IPS-20b (cell line): ENCODE results near the gene BOLA1.

Experiments used
- H3K27ac ChIP-seq: one replicate; pipeline ENCODE4 v1.5.1; 2013; ENCODE audit warnings: low read length
- H3K27me3 ChIP-seq: 2 replicates; pipeline ENCODE4 v1.6.1; 2013; ENCODE audit warnings: mild to moderate bottlenecking, low read length, inconsistent platforms; ENCODE audit not compliant: insufficient read depth
- H3K36me3 ChIP-seq: 2 replicates; pipeline ENCODE4 v1.6.1; 2013; ENCODE audit warnings: low read depth, mild to moderate bottlenecking, inconsistent platforms, low read length, moderate library complexity; ENCODE audit not compliant: insufficient read depth
- H3K4me1 ChIP-seq: 2 replicates; pipeline ENCODE4 v1.6.1; 2013; ENCODE audit warnings: mild to moderate bottlenecking, control low read depth, inconsistent platforms, low read length, moderate library complexity; ENCODE audit not compliant: insufficient read depth
- H3K4me3 ChIP-seq: 2 replicates; pipeline ENCODE4 v1.5.1; 2013; ENCODE audit warnings: mild to moderate bottlenecking, low read length, inconsistent platforms
- H3K9ac ChIP-seq: 2 replicates; pipeline ENCODE4 v1.6.1; 2013; ENCODE audit warnings: low read depth, mild to moderate bottlenecking, inconsistent platforms, low read length, moderate library complexity
- H3K9me3 ChIP-seq: 2 replicates; pipeline ENCODE4 v1.6.1; 2013; ENCODE audit warnings: mild to moderate bottlenecking, low read depth, low read length, inconsistent platforms; ENCODE audit not compliant: insufficient read depth

BOLA1 gene

DNA sequence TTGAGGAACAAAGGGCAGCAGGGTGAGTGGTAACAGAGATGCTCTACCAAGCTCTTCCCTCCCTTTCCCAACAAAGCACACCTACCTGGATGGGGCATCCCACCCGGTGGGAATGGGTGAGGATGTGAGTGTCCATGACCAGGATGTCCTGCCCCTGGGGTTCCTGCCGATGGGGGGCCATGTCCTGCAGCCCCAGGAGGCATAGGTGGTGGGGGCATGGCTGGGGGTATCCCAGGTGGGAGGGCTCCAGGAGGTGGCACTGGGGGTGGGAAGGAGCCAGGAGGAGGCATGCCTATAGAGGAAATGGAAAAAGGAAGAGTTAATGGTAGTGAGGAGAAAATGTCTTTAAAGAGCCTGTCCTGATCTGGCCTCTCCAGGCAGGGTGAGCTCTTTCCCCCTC, 26.4 kb downstream of the BOLA1 start:
- Histone ChIP-seq H3K4me3 (peak overlapping the region; percentile 92), H3K27me3 (no peaks in the 10 kb centered on the region), H3K9ac (no peak overlapping the region), H3K4me1 (peaks cover 6% of the 10 kb centered on the region), H3K27ac (no peak overlapping the region), H3K36me3 (peaks cover 51% of the 10 kb centered on the region), H3K9me3 (no peaks in the 10 kb centered on the region)

DNA sequence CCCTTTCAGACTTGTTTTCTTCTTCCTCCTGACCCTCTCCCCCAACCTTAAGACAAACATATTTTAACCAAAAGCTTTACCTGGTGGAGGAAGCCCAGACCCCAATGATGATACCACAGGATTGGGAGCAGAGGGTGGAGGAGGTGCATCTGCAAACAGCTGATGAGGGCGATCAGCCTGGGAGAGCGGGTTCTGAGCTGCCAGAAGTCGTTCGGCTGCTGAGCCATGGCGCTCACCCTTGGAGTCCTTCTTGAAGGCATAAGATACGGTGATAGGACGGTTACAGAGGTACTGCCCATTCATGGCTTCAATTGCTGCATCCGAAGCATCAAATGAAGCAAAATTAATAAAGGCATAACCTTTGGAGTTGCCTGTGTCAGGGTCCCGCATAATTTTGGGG, 26.9 kb downstream of the BOLA1 start:
- no peak overlapping the region for H3K27ac ChIP-seq
- peaks cover 6% of the 10 kb centered on the region for H3K4me1 ChIP-seq
- H3K9me3 ChIP-seq, result no peaks in the 10 kb centered on the region
- H3K36me3 ChIP-seq, result peaks cover 51% of the 10 kb centered on the region
- peak overlapping the region; percentile 92 for H3K4me3 ChIP-seq
- no peaks in the 10 kb centered on the region for H3K27me3 ChIP-seq
- no peak overlapping the region for H3K9ac ChIP-seq

DNA sequence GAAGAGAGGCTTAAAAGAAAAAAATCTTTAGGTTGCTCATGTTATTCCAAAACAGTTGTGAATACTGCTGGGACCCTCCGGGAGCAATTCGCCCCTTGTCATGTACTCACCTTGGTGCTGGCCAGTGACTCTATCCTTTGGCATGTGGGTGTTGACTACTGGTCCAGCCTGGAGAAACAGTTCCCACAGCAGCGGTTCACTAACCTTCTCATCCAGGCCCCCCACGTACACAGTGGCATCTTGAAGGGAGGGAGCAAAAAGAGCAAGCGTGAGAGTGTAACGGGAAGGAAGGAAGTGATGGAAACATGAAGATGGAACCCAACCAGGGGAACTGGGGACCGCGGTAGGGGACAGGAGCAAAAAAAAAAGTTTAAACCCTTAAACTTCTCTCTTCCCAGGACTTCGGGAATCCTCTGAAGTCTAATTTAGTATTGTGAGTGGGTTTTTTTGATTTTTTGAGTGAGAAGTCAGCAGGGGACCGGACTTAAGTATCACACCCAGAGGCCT, 27.7 kb downstream of the BOLA1 start:
- Histone ChIP-seq H3K36me3 (peaks cover 46% of the 10 kb centered on the region), H3K9ac (peak overlapping the region; percentile 98), H3K4me1 (peaks cover 6% of the 10 kb centered on the region), H3K27ac (no peak overlapping the region), H3K9me3 (no peaks in the 10 kb centered on the region), H3K4me3 (peak overlapping the region; percentile 92), H3K27me3 (no peaks in the 10 kb centered on the region)

DNA sequence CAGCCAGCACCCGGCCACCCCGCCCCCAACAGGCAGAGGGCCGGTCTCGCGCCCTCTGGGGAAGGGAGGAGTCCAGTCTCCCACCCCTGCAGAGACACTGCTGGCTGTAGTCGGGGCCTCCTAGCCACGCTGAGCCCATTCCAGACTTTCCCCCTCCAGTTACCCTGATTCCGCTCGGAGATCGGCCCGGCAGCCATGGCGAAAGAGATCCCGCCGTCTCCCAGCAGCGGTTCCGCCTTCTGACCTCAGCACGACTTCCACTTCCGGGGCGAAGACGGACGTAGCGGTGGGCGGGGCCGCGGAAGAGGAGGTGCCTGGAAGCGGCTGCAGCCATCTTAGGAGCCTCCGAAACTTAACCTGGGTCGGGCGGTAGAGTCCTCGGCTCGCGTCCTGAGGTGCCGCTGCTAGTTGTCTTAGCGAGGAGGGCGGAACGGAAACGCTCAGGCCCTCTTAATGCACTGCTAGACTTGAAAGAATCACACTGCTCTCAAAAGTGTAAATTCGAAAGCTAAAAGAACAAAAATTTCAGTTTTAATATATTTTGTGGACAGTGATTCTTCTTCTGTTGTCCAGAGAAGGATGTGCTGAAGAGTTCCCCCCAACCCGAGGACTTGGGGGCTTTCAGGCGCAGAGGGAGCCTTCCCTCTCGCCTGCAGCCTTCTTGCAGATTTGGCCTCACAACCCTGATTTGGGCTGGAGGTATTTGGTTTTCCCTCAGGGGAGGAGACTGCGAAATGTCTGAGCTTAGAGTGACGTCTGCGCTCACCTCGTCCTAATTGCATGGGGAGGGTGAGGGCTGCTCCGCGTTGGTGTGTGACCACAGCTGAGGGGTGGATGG, 28.4 kb downstream of the BOLA1 start, which contains the start of gene SF3B4:
SF3B4 (minus strand) TSS at position 241 of the 838 bp plus-strand sequence; CDS start at position 197, 44 bp downstream.
- Histone ChIP-seq H3K4me1 (peaks cover 6% of the 10 kb centered on the region), H3K27ac (peak within 1 kb of the TSS; percentile 96), H3K9me3 (no peaks in the 10 kb centered on the region), H3K9ac (peak within 1 kb of the TSS; percentile 98), H3K27me3 (no peaks in the 10 kb centered on the region), H3K36me3 (peaks cover 41% of the 10 kb centered on the region), H3K4me3 (peak within 1 kb of the TSS; percentile 92)

DNA sequence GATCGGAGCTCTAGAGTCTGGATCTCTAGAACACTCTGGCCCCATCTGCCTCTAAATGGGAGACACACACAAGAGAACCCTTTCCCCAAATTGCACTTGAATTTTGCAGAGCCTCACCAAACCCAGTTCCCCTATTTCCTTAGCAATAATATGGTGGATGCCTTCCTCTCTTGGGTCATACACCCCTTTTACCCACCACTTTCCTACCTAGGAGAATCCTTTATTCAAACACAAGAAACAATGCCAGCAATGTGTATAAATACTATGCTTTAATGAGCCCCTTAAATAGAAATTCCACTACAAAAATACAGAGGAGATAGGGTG, 29.0 kb downstream of the BOLA1 start:
- peaks cover 6% of the 10 kb centered on the region for H3K4me1 ChIP-seq
- H3K9me3 ChIP-seq, result no peaks in the 10 kb centered on the region
- H3K9ac ChIP-seq, result peak overlapping the region; percentile 98; the same call in 1 of the 2 replicates
- peak overlapping the region; percentile 96 for H3K27ac ChIP-seq
- H3K4me3 ChIP-seq, result peak overlapping the region; percentile 92
- no peaks in the 10 kb centered on the region for H3K27me3 ChIP-seq
- peaks cover 35% of the 10 kb centered on the region for H3K36me3 ChIP-seq

DNA sequence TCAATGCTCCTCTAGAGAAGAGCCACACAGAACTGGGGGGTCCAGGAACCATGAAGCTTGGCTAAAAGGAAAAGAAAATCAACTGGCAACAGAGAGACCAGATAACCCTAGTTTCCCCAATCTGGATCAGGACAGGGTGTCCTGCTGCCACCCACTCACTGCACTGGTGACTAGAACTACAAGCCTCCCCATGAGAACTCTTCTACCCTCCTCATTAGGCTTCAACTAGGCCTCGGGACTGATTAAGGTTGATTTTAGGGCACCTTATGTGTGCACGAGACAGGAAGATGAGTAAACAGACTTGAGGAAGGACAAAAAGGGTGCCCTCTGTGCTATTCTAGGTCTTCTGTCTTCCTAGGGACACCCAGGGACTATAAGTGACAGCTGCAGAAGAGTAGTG, 30.5 kb downstream of the BOLA1 start:
- H3K9ac ChIP-seq, result no peak overlapping the region
- H3K36me3 ChIP-seq, result peaks cover 20% of the 10 kb centered on the region
- no peaks in the 10 kb centered on the region for H3K9me3 ChIP-seq
- no peak overlapping the region for H3K27ac ChIP-seq
- no peaks in the 10 kb centered on the region for H3K27me3 ChIP-seq
- H3K4me1 ChIP-seq, result peaks cover 6% of the 10 kb centered on the region
- H3K4me3 ChIP-seq, result no peak overlapping the region

DNA sequence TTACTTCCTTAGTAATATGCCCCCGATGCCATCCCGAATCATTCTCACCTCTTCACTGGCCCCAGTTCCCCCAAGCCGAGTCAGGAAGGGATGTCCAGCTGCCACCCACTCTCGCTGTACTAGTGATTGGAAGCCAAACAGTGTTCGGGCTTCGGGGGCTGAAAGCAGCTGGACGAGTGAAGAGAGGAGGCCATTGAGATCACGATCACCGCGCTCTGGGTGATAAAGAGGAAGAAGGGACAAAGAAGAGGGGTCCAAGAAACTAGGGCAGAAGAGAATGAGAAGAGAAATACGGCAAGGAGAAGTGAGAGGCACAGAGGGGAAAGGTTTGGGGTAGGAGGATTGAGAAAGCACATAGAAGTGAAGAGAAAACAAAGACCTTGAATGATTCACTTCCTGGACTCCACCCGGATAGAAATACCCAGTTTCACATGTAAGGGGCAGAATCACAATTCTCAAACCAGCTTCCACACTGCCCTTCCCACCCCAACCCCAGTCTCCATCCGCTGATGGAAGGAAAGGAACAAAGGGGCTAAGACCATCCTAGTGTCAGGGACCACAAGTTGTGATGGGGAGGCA, 31.9 kb downstream of the BOLA1 start:
- Histone ChIP-seq H3K9me3 (no peaks in the 10 kb centered on the region), H3K9ac (no peak overlapping the region), H3K27me3 (no peaks in the 10 kb centered on the region), H3K36me3 (peaks cover 5% of the 10 kb centered on the region), H3K4me1 (peaks cover 12% of the 10 kb centered on the region), H3K4me3 (no peak overlapping the region), H3K27ac (no peak overlapping the region)

DNA sequence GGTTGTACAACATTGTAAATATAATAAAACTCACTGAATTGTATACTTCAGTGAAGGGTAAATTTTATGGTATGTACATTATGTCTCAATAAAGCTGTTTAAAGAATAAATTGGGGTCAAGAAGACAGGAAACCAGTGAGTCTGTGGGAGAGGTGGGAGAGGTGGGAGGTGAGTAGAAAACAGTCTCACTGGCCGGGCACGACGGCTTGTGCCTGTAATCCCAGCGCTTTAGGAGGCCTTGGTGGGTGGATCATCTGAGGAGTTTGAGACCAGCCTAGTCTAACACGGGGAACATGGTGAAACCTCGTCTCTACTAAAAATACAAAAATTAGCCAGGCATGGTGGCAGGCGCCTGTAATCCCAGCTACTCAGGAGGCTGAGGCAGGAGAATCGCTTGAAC, 33.1 kb downstream of the BOLA1 start:
- Histone ChIP-seq H3K4me1 (peaks cover 21% of the 10 kb centered on the region), H3K27me3 (no peaks in the 10 kb centered on the region), H3K9me3 (no peaks in the 10 kb centered on the region)

DNA sequence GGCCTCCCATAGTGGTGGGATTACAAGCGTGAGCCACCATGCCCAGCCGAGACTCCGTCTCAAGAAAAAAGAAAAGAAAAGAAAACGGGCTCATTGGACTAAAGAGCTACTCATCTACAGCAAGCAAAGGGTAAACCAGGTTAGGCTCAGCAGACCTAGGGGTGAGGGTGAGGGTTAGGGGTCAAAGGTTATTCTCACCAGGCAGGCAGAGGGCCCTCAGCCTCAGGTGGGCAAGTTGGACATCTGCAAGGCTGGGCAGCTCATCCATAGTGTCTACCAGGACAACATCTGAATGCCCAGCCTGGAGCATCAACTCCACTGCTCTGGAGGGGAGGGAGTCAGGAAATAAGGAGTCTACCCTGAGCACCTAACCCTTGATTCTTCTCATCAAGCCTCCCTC, 33.8 kb downstream of the BOLA1 start:
- peaks cover 21% of the 10 kb centered on the region for H3K4me1 ChIP-seq
- no peak overlapping the region for H3K4me3 ChIP-seq
- H3K36me3 ChIP-seq, result no peaks in the 10 kb centered on the region
- H3K9me3 ChIP-seq, result no peaks in the 10 kb centered on the region
- H3K9ac ChIP-seq, result no peak overlapping the region
- H3K27me3 ChIP-seq, result no peaks in the 10 kb centered on the region
- no peak overlapping the region for H3K27ac ChIP-seq

More for the DNA sequence above, 33.1 kb downstream of the BOLA1 start:
- no peak overlapping the region for H3K27ac ChIP-seq
- no peak overlapping the region for H3K4me3 ChIP-seq
- no peak overlapping the region for H3K9ac ChIP-seq
- H3K36me3 ChIP-seq, result no peaks in the 10 kb centered on the region

DNA sequence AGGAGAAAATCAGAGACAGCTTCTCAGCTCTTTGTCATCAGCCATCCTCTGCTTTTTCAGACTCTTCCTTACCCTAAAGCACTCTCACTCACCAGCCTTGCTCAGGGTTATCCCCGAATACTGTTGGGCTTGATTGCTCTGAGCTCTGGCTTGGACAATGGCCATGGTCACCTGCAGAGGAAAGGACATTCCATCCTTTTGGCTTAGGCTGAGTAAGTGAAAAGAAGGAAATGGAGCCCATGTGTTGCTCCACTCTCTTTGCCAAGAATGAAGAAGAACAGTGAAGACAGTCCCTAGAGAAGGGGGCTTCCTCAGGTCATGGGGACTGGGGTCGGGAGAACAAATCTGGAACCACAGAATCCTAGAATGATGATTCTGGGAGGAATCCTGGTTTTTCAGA, 35.0 kb downstream of the BOLA1 start:
- Histone ChIP-seq H3K27ac (no peak overlapping the region), H3K9ac (no peak overlapping the region), H3K9me3 (no peaks in the 10 kb centered on the region), H3K4me3 (no peak overlapping the region), H3K4me1 (peaks cover 15% of the 10 kb centered on the region; the same call in 1 of the 2 replicates), H3K36me3 (no peaks in the 10 kb centered on the region), H3K27me3 (no peaks in the 10 kb centered on the region)

DNA sequence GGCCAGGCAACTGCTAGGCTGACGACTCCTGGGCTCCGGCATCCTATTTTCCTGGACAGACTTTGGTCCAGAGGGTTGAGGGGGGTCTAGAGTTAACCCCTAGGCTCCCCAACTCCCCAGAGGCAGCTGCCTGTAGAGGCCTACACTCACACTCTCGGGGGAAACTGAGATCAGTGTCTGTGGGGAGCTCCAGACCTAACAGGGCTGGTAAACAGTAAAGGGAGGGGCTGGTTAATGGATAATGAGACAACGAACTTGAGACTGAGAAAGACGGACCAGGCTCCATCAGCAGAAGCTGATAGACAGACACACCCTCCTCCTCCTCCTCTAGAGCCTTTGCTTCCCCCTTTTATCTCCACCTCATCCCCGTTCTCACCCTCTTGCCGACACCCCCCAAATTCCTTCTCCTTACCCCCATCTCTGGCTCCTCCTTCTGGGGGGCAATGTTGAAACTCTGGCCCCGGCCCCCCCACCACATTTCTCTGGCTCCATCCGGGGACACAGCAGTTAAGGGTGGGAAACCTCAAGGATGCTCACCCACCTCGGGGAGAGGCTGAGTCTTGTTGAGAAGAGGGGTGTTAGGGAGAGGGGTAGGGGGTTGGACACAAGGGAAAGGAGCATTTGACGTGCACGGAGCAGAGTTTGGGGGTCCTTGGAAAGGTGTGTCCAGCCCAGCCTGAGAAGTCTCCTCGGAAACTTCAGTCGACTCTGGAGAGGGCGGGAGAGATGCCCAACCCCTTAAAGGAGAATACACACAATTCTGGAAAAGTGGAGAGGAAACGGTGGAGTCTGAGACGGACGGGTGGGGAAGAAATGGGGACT, 37.0 kb downstream of the BOLA1 start, which contains the start of gene MTMR11:
MTMR11 (minus strand) TSS at position 710 of the 822 bp plus-strand sequence; CDS start at position 478, 232 bp downstream.
- Histone ChIP-seq H3K4me3 (peak within 1 kb of the TSS; percentile 78), H3K9ac (peak within 1 kb of the TSS; percentile 63; the same call in 1 of the 2 replicates), H3K27ac (no peak within 1 kb of the TSS), H3K36me3 (no peaks in the 10 kb centered on the region), H3K9me3 (no peaks in the 10 kb centered on the region), H3K27me3 (no peaks in the 10 kb centered on the region), H3K4me1 (peaks cover 26% of the 10 kb centered on the region)
